Type B pancreatic cell (in vitro differentiated cells): ENCODE data around the gene KRTAP16-1. TPM values are rescaled to one million over a fixed set of nuclear protein-coding genes. Genes with fewer than 3 reads are reported as not detected.
"Not testable (repeated sequence)": the region's sequence is repeated elsewhere in the genome, so short reads cannot be mapped to it uniquely, and the experiment has no call there.

ENCODE experiments used
- DNase-seq: peaks from one replicate; pipeline ENCODE4 v3.0.0; 2021; ENCODE audit warnings: mixed read lengths; ENCODE audit not compliant: unreplicated experiment; ENCODE audit errors: extremely low spot score
- H3K27ac Mint-ChIP-seq: 2 replicates; pipeline ENCODE4 v1.8.0; 2021; ENCODE audit warnings: mild to moderate bottlenecking, mixed read lengths
- H3K27me3 Mint-ChIP-seq: 2 replicates; pipeline ENCODE4 v1.8.0; 2021; ENCODE audit warnings: mixed read lengths
- H3K36me3 Mint-ChIP-seq: 2 replicates; pipeline ENCODE4 v1.8.0; 2021; ENCODE audit warnings: mixed read lengths
- H3K4me1 Mint-ChIP-seq: one replicate; pipeline ENCODE4 v1.8.0; 2021; ENCODE audit warnings: mixed read lengths; ENCODE audit not compliant: unreplicated experiment
- H3K4me3 Mint-ChIP-seq: 2 replicates; pipeline ENCODE4 v1.8.0; 2021; ENCODE audit warnings: mild to moderate bottlenecking, mixed read lengths
- H3K9me3 Mint-ChIP-seq: 2 replicates; pipeline ENCODE4 v1.8.0; 2021; ENCODE audit warnings: mixed read lengths
- total RNA-seq: library from RNA; stranded (reverse); gene quantifications from 2 replicates; pipeline ENCODE4 v1.2.1, GENCODE V29; 2021; ENCODE audit warnings: low replicate concordance
- TF ChIP-seq, protein P1 (sequence below): fragments of 200-600 bp; sonication (generic); conservative IDR thresholded peaks from 2 replicates; pipeline ENCODE4 v1.5.0; 2021; ENCODE audit warnings: antibody characterized with exemption, mild to moderate bottlenecking

The KRTAP16-1 gene
- total RNA-seq, 1 donor from 2014 or later: not detected

DNA sequence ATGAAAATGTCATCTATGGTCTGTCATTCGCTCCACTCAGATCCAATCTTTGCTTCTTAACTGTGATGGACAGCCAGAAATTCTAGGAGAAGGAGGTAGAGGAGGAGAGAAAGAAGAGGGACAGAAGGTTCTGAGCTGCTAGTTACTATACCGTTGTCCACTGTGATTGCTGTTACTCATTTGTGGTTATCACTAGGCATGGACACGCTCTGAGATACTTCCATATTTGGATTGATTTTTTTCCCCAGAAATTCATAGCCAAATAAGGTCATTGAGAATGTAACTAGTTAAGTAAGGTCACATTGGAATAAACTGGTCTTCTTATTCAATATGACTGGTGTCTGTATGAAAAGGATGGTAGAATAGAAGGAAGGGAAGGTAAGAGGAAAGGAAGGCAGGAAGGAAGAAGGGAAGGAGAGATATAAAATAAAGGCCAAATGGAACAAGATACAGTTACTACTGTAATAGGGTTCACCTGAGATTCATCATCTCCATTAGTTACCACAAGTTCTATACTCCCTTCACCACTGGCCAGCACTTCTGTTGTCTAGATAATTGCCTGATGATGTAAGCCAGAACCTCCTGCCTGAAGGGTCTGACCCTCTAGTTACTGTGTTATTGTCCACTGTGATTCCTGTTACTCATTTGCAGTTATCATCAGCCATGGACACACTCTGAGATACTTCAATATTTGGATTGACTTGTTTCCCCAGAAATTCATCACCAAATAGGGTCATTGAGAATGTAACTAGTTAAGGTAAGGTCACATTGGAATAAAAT, 30.7 kb downstream of the KRTAP16-1 start:
- DNase-seq: no peak
- no peak overlapping the region for H3K27ac Mint-ChIP-seq
- no peaks in the 10 kb centered on the region for H3K36me3 Mint-ChIP-seq
- peaks cover 8% of the 10 kb centered on the region for H3K27me3 Mint-ChIP-seq
- no peaks in the 10 kb centered on the region for H3K4me1 Mint-ChIP-seq
- no peaks in the 10 kb centered on the region for H3K9me3 Mint-ChIP-seq
- no peak overlapping the region for H3K4me3 Mint-ChIP-seq
- TF ChIP-seq, protein P1, sequence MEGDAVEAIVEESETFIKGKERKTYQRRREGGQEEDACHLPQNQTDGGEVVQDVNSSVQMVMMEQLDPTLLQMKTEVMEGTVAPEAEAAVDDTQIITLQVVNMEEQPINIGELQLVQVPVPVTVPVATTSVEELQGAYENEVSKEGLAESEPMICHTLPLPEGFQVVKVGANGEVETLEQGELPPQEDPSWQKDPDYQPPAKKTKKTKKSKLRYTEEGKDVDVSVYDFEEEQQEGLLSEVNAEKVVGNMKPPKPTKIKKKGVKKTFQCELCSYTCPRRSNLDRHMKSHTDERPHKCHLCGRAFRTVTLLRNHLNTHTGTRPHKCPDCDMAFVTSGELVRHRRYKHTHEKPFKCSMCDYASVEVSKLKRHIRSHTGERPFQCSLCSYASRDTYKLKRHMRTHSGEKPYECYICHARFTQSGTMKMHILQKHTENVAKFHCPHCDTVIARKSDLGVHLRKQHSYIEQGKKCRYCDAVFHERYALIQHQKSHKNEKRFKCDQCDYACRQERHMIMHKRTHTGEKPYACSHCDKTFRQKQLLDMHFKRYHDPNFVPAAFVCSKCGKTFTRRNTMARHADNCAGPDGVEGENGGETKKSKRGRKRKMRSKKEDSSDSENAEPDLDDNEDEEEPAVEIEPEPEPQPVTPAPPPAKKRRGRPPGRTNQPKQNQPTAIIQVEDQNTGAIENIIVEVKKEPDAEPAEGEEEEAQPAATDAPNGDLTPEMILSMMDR: no peak

DNA sequence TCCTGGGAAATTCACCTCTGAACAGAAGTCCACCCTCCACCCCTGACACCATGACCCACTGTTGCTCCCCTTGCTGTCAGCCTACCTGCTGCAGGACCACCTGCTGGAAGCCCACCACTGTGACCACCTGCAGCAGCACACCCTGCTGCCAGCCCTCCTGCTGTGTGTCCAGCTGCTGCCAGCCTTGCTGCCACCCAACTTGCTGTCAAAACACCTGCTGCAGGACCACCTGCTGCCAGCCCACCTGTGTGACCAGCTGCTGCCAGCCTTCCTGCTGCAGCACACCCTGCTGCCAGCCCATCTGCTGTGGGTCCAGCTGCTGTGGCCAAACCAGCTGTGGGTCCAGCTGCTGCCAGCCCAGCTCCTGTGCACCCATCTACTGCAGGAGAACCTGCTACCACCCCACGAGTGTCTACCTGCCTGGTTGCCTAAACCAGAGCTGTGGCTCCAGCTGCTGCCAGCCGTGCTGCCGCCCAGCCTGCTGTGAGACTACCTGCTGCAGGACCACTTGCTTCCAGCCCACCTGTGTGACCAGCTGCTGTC, 33.4 kb downstream of the KRTAP16-1 start, which contains the start of gene KRTAP9-7:
Gene KRTAP9-7, plus strand, starts transcription at position 51 of the 543 bp plus-strand sequence. Its CDS starts 0 bp downstream, at position 51.
- not testable (repeated sequence) for H3K4me1 Mint-ChIP-seq, H3K27ac Mint-ChIP-seq, DNase-seq, H3K27me3 Mint-ChIP-seq, H3K4me3 Mint-ChIP-seq, H3K9me3 Mint-ChIP-seq, H3K36me3 Mint-ChIP-seq

DNA sequence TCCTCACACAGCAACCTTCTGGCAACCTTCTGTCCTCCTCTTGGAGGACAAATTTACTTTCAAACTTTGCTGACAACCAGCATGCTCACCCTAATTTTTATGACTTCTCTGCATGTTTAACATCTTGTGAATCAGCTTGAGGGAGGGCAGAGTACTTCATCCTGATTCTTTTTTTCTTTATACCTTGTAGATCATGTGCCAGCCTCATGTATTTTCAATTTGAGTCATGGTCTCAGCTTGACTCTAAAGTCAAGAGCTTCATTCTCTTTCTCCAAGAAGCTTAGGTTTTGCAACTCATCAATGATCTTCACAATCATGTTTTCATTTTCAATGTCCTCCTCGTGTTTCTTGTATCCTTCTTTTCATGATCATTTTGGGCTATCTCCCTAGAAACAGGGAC, 37.3 kb downstream of the KRTAP16-1 start:
- H3K9me3 Mint-ChIP-seq: no peaks in the 10 kb centered on the region

DNA sequence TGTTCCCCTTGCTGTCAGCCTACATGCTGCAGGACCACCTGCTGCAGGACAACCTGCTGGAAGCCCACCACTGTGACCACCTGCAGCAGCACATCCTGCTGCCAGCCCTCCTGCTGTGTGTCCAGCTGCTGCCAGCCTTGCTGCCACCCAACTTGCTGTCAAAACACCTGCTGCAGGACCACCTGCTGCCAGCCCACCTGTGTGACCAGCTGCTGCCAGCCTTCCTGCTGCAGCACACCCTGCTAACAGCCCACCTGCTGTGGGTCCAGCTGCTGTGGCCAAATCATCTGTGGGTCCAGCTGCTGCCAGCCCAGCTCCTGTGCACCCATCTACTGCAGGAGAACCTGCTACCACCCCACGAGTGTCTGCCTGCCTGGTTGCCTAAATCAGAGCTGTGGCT, 37.8 kb downstream of the KRTAP16-1 start:
- not testable (repeated sequence) for H3K4me3 Mint-ChIP-seq, H3K36me3 Mint-ChIP-seq

More for the DNA sequence above, 37.3 kb downstream of the KRTAP16-1 start:
- Mint-ChIP-seq H3K36me3 (no peaks in the 10 kb centered on the region), H3K27ac (no peak overlapping the region), H3K27me3 (peaks cover 8% of the 10 kb centered on the region), H3K4me3 (no peak overlapping the region), H3K4me1 (no peaks in the 10 kb centered on the region)
- DNase-seq: no peak
- TF ChIP-seq, protein P1: no peak

DNA sequence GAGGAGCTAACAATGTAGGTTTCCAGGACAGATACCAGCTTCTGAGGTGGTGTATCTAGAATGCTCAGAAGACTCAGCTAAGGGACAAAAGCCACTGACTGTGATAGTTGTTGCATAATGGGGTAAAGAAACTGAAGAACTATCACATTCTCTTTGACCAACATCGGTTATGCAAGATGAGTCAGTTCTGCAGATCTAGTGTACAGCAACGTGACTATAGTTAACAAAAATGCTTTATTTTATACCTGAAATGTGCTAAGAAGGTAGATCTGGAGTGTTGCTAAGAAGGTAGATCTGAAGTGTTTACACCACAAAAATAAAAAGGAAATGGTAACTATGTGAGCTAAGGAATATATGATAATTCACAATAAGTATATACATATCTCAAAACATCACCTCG, 41.4 kb downstream of the KRTAP16-1 start:
- Mint-ChIP-seq H3K27me3 (peaks cover 7% of the 10 kb centered on the region), H3K9me3 (no peaks in the 10 kb centered on the region), H3K4me3 (no peak overlapping the region), H3K4me1 (no peaks in the 10 kb centered on the region), H3K27ac (no peak overlapping the region), H3K36me3 (no peaks in the 10 kb centered on the region)
- TF ChIP-seq, protein P1: no peak
- DNase-seq: no peak

More for the DNA sequence above, 37.8 kb downstream of the KRTAP16-1 start:
- H3K4me1 Mint-ChIP-seq, DNase-seq, H3K9me3 Mint-ChIP-seq, H3K27ac Mint-ChIP-seq, H3K27me3 Mint-ChIP-seq: not testable (repeated sequence)

DNA sequence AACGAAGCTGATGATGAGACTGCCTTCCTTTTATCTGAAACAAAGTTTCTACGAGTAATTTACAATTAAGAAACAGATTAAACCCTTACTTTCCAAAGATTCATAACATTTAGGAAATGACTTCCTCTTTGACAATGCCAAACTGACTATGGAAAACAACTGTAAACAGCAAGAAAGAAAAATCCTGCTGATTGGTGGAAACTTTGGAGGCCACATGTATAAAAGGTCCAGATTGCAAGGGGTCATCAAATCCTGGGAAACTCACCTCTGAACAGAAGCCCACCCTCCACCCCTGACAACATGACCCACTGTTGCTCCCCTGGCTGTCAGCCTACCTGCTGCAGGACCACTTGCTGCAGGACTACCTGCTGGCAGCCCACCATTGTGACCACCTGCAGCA, 44.0 kb downstream of the KRTAP16-1 start, which contains the start of gene KRTAP9-6:
Gene KRTAP9-6, plus strand, starts transcription at position 301 of the 400 bp plus-strand sequence. Its CDS starts 0 bp downstream, at position 301.
- H3K4me3 Mint-ChIP-seq: no peak within 1 kb of the TSS
- no peak for DNase-seq
- no peak within 1 kb of the TSS for H3K27ac Mint-ChIP-seq
- peaks cover 19% of the 10 kb centered on the region for H3K27me3 Mint-ChIP-seq
- H3K4me1 Mint-ChIP-seq: no peaks in the 10 kb centered on the region
- no peaks in the 10 kb centered on the region for H3K9me3 Mint-ChIP-seq
- TF ChIP-seq, protein P1: no peak
- no peaks in the 10 kb centered on the region for H3K36me3 Mint-ChIP-seq
